Small intestine (tissue), 7 donors: ENCODE measurements around the gene TMEM132C. TPM values are rescaled to one million over a fixed set of nuclear protein-coding genes. Genes with fewer than 3 reads are reported as not detected.

ENCODE experiments used
- DNase-seq, 2 donors: peaks; one replicate each; pipeline versions ENCODE4 v3.0.0 to v3.0.0-alpha.2; 2013
- FAIRE-seq: peaks from 2 replicates; lab custom pipeline; 2012; peaks lifted over from hg19 to GRCh38; lab: Jason Lieb, UNC
- H3K27ac ChIP-seq, 3 donors: one replicate each; pipeline ENCODE4 v1.5.1; 2013; ENCODE audit warnings: low read length in 2 of 3, mild to moderate bottlenecking in 2 of 3, control low read depth in 1 of 3, inconsistent platforms in 1 of 3, low read depth in 1 of 3, moderate library complexity in 1 of 3
- H3K27me3 ChIP-seq, 3 donors: one replicate each; pipeline ENCODE4 v1.6.1; 2013; ENCODE audit warnings: low read length in 3 of 3, inconsistent platforms in 1 of 3; ENCODE audit not compliant: control insufficient read depth in 3 of 3, insufficient read depth in 3 of 3
- H3K36me3 ChIP-seq, 3 donors: one replicate each; pipeline ENCODE4 v1.6.1; 2013; ENCODE audit warnings: low read length in 3 of 3, inconsistent platforms in 1 of 3, low read depth in 1 of 3, mild to moderate bottlenecking in 1 of 3, moderate library complexity in 1 of 3; ENCODE audit not compliant: control insufficient read depth in 3 of 3, insufficient read depth in 2 of 3
- H3K4me1 ChIP-seq, 3 donors: one replicate each; pipeline ENCODE4 v1.6.1; 2013; ENCODE audit warnings: low read length in 2 of 3, inconsistent platforms in 1 of 3, low read depth in 1 of 3, mild to moderate bottlenecking in 1 of 3, moderate library complexity in 1 of 3; ENCODE audit not compliant: control insufficient read depth in 3 of 3, insufficient read depth in 2 of 3
- H3K4me3 ChIP-seq, 3 donors: one replicate each; pipeline ENCODE4 v1.5.1; 2013; ENCODE audit warnings: low read length in 3 of 3, control low read depth in 1 of 3, inconsistent platforms in 1 of 3, low read depth in 1 of 3, mild to moderate bottlenecking in 1 of 3, moderate library complexity in 1 of 3
- H3K9me3 ChIP-seq, 2 donors: one replicate each; pipeline ENCODE4 v1.6.1; 2013; ENCODE audit warnings: low read depth in 1 of 2, low read length in 1 of 2; ENCODE audit not compliant: control insufficient read depth in 2 of 2, insufficient read depth in 1 of 2
- WGBS, 3 donors: extraction: QIAGEN DNeasy Blood & Tissue Kit; methylation state at CpG; one replicate each; pipeline ENCODE4 v1.1.7; 2013; 5-methylcytosine and 5-hydroxymethylcytosine counted together
- polyA plus RNA-seq, 4 donors: library from polyadenylated mRNA; stranded (reverse) in 3 of 4; unstranded in 1 of 4; fragments of 200-250 nt in 3 of 4; fragments of 120-200 nt in 1 of 4; gene quantifications; one replicate each; pipeline versions ENCODE4 v1.2.1 to v1.2.3, GENCODE V29; 2013
- donor health status: healthy with polysubstance abuse.
- donor health status: control.
- donor health status: control.
- donor health status: Bipolar disorder and iron deficiency.
- donor health status: healthy.

The TMEM132C gene
- polyA plus RNA-seq, 4 donors: 0.27 to 3.2 (median 0.27) TPM; not detected in 1

DNA sequence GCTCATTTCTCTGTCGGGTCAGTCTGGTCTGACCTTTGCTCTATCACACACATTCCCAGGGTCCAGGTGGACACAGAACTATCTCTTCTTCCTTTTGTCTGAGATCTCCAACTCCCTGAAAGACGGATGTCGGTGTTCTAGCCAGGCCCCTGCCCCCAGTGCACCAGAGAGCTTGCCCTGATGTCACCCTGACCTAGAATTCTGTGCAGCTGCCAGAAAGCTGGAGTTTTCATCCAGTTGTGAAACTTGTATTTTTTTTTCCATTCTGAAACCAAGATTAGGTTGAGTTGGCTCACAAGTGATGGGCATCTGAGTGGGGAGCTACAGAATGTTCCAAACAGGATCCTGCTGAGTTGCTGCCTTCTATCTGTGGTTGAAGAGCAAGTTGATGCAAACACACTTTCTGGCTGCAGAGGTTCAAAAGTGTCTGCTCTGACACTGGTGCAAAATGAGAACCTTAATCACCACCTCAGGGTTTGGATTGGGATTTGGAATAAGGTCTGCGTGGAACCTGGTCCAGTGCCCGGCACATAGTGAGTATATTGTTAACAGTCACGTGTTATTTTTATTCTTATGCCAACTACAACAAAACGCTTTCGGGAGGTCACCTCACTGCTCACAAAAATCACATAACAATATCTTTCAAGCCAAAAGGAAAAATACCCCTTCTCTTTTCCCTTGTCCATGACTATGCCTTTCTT is 345.3 kb downstream of the TMEM132C start:
- no peaks in the 10 kb centered on the region for H3K9me3 ChIP-seq
- H3K27ac ChIP-seq: no peak overlapping the region
- DNase-seq (no peak), FAIRE-seq (no peak)
- no peaks in the 10 kb centered on the region for H3K36me3 ChIP-seq
- 78 to 83% (median 80%) methylated on average over 8 of the region's 8 CpGs for WGBS, 3 donors
- no peaks in the 10 kb centered on the region for H3K4me1 ChIP-seq
- no peaks in the 10 kb centered on the region for H3K27me3 ChIP-seq
- no peak overlapping the region for H3K4me3 ChIP-seq

DNA sequence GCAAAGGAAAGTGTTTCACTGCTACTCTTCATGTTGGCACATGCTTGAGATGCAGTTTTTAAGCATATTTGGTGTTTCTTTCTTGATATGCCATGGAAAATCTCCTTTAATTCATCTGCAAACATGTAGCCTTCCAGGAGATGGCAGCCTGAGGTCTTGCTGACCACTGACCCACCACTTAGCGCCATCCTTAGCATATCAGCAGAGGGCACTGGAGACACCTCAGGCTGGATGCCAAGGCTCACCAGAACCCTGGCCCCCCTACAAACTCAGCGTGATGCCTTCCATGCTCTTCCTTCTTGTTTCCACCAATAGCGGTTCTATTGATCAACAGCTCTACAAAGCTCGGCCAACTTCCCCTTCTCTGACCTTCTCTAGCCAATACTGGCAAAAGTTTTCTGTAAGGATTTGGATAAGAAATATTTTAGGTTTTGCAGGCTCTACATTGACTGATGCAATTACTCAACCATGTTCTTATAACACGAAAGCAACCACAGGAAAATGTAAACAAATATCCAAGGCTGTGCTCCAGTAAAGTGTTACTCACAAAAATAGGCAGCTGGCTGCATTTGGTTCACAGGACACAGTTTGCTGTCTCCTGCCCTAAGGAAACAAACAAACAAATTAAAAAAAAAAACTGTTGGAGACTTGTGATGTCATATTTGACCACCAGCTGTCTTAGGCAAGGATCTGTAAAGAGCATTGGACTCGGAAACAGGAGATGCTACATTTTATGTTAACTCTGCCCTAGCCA is 347.0 kb downstream of the TMEM132C start:
- H3K27me3 ChIP-seq: no peaks in the 10 kb centered on the region
- H3K4me1 ChIP-seq: no peaks in the 10 kb centered on the region
- no peaks in the 10 kb centered on the region for H3K36me3 ChIP-seq
- no peak overlapping the region for H3K27ac ChIP-seq
- 67 to 79% (median 76%) methylated on average over 6 of the region's 6 CpGs for WGBS, 3 donors
- no peak for DNase-seq
- FAIRE-seq: no peak
- no peak overlapping the region for H3K4me3 ChIP-seq
- no peaks in the 10 kb centered on the region for H3K9me3 ChIP-seq

DNA sequence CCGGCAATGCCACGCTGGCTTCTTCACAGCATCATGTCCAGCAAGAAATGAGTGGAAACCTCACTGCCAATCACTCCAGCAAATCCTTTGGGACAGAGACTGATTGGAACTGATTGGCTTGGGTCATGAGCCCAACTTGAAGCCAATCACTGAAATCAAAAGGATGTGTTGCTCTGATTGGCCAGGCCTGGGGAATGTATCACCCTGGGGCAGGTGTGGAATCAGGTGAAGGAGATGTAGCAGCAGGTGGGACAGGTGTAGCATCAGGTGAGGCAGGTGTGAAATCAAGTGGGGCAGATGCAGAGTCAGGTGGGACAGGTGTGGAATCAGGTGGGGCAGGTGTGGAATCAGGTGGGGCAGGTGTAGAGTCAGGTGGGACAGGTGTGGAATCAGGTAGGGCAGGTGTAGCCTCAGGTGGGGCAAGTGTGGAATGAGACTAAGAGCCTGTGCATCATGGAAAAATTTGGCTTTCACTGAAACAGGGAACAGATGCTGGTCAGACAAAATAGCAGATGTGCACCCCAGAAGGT is 350.4 kb downstream of the TMEM132C start:
- DNase-seq: no peak

DNA sequence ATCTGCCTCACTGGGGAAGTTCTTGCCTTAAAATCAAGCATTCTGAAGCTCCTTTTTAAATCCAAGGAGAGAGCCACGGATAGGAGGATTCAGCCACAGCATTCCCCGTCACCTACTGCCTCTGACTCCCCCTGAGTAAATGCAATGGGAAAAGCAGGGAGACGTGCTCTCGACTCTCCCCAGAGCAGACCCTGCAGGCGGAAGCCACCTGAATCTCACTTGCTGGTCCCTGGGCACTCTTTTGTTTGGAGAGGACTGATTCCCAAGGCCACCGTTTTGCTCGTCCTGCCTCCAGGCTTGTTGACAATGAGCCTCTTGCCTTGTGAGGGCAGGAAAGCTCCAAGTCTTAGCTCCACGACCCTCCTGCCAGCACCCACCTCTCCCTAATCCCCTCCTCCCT is 352.3 kb downstream of the TMEM132C start:
- no peaks in the 10 kb centered on the region for H3K36me3 ChIP-seq
- no peak overlapping the region for H3K27ac ChIP-seq
- no peaks in the 10 kb centered on the region for H3K9me3 ChIP-seq
- DNase-seq (no peak), FAIRE-seq (no peak)
- no peaks in the 10 kb centered on the region for H3K4me1 ChIP-seq
- H3K4me3 ChIP-seq: no peak overlapping the region
- WGBS, 3 donors: 44 to 49% (median 47%) methylated on average over 8 of the region's 8 CpGs
- H3K27me3 ChIP-seq: no peaks in the 10 kb centered on the region

More for the DNA sequence above, 350.4 kb downstream of the TMEM132C start:
- no peaks in the 10 kb centered on the region for H3K27me3 ChIP-seq
- FAIRE-seq: no peak
- no peaks in the 10 kb centered on the region for H3K9me3 ChIP-seq
- H3K27ac ChIP-seq: no peak overlapping the region
- WGBS, 3 donors: 87 to 97% (median 93%) methylated on average over 2 of the region's 2 CpGs
- no peaks in the 10 kb centered on the region for H3K4me1 ChIP-seq
- H3K36me3 ChIP-seq: no peaks in the 10 kb centered on the region
- no peak overlapping the region for H3K4me3 ChIP-seq

DNA sequence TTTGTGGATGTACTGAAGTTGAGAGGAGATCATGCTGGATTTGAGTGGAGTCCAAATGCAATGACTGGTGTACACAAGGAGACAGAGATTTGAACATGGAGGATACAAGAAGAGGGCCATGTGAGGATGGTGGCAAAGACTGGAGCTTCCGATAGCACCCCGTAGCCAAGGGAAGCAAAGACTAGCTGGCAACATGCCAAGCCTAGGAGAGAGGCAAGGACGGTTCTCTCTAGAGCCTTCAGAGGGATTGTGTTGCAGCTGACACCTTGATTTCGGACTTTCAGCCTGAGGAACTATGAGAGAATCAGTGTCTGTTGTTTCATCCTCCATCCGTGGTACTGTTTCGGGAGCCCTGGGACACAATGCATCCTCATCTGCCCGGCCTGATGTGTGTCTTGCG is 354.3 kb downstream of the TMEM132C start:
- FAIRE-seq: no peak
- no peak for DNase-seq
- Histone ChIP-seq H3K27me3 (no peaks in the 10 kb centered on the region), H3K9me3 (no peaks in the 10 kb centered on the region), H3K27ac (no peak overlapping the region), H3K36me3 (no peaks in the 10 kb centered on the region), H3K4me3 (no peak overlapping the region), H3K4me1 (no peaks in the 10 kb centered on the region)
- 76 to 86% (median 80%) methylated on average over 8 of the region's 8 CpGs for WGBS, 3 donors

DNA sequence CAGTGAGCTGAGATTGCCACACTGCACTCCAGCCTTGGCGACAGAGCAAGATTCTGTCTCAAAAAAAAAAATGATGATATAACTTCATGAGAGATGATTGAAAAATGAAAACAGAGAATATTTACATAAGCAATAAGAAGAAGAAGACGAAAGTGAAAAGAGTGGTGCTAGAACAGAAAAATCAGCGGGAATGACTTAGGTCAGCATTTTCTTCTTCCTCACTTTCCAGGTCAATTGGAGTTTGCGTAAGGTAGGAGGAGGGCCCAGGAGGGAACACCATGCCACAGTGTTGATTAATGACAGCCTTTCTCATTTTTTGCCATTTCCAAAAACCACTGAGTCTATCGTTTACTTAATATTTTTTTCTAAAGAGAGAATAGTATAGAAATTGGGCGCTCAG is 356.8 kb downstream of the TMEM132C start:
- Histone ChIP-seq H3K27me3 (no peaks in the 10 kb centered on the region), H3K4me1 (no peaks in the 10 kb centered on the region), H3K9me3 (no peaks in the 10 kb centered on the region), H3K36me3 (no peaks in the 10 kb centered on the region), H3K4me3 (no peak overlapping the region), H3K27ac (no peak overlapping the region)
- 89 to 95% (median 89%) methylated on average over 6 of the region's 6 CpGs for WGBS, 3 donors
- FAIRE-seq (no peak), DNase-seq (no peak)

DNA sequence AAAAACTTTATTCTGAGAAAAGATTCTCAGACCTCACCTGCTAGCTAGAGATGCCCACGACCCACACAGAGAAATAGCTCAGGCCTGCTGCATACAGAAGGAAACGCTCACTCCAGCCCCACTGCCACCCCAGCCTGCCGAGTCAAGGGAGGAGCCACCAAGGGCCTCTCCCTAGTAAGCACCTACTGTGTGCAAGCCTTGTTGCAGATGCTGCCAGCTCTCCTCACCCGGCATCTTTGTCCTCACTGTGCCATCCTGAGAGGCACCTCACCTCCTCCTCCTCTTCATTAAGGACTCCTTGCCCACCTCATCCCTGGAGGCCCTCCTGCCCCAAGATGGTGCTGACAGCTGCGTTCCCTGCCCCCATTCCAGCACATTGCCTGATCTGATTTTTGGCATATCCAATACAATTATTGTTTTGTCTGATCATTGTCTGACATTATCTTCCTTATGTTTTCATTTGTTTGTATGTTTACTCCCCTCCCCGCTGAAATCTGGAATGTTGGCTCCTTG is 359.9 kb downstream of the TMEM132C start:
- Histone ChIP-seq H3K36me3 (no peaks in the 10 kb centered on the region), H3K27me3 (no peaks in the 10 kb centered on the region), H3K4me3 (no peak overlapping the region), H3K9me3 (no peaks in the 10 kb centered on the region), H3K4me1 (no peaks in the 10 kb centered on the region), H3K27ac (no peak overlapping the region)
- 73 to 75% (median 73%) methylated on average over 6 of the region's 6 CpGs for WGBS, 3 donors
- no peak for DNase-seq
- no peak for FAIRE-seq

DNA sequence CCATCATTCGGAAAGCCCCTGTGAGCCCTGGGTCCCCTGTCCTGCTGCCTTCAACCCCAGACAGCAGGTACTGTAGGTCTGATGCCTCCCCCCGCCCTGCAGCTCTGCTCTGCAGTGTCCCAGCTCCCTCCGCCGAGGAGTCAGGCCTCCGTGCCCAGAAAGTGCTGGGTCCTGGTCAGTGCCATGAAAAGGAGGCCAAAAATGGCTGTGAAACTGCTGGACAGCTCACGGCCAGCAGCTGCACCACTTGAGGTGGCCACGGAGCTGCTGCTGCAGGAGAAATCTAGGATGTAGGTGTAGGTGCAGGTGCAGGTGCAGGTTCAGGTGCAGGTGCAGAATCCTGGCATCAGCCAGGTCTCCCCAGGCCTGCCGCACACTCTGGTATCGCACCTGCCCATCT is 360.7 kb downstream of the TMEM132C start:
- 69 to 77% (median 76%) methylated on average over 9 of the region's 9 CpGs for whole genome bisulfite sequencing, 3 donors
- Histone ChIP-seq H3K27me3 (no peaks in the 10 kb centered on the region), H3K9me3 (no peaks in the 10 kb centered on the region), H3K4me3 (no peak overlapping the region), H3K27ac (no peak overlapping the region), H3K36me3 (no peaks in the 10 kb centered on the region), H3K4me1 (no peaks in the 10 kb centered on the region)
- DNase-seq: no peak
- no peak for FAIRE-seq
